ENCODE data around the gene B9D1. TPM values are rescaled to one million over a fixed set of nuclear protein-coding genes. Genes with fewer than 3 reads are reported as not detected.

Gene B9D1
- total RNA-seq, 1 experiment from 2014 or later = 48.0 TPM

- Histone ChIP-seq H3K4me3 (ENCODE audit: low read length) (no peak overlapping the region), H3K79me2 (ENCODE audit: low read length) (no peaks in the 10 kb centered on the region), H3K9ac (ENCODE audit: low read length) (no peak overlapping the region), H3K4me1 (ENCODE audit: insufficient read depth, low read length) (peaks cover 11% of the 10 kb centered on the region), H3K4me2 (ENCODE audit: low read length) (no peak overlapping the region), H3K9me2 (replicated peaks; ENCODE audit: low read length) (no peaks in the 10 kb centered on the region), H3K9me3 (ENCODE audit: low read length) (no peaks in the 10 kb centered on the region), H2AFZ (ENCODE audit: low read length) (no peak overlapping the region), H3K27me3 (ENCODE audit: low read length) (no peaks in the 10 kb centered on the region), H3K36me3 (ENCODE audit: low read depth, low read length) (no peaks in the 10 kb centered on the region; the same call in 1 of the 2 replicates), H3K27ac (ENCODE audit: low read length) (no peak overlapping the region), H4K20me1 (ENCODE audit: low read length) (no peaks in the 10 kb centered on the region), H3F3A (ENCODE audit: low read length, unreplicated experiment) (no peaks in the 10 kb centered on the region)
- TF ChIP-seq, protein P1, sequence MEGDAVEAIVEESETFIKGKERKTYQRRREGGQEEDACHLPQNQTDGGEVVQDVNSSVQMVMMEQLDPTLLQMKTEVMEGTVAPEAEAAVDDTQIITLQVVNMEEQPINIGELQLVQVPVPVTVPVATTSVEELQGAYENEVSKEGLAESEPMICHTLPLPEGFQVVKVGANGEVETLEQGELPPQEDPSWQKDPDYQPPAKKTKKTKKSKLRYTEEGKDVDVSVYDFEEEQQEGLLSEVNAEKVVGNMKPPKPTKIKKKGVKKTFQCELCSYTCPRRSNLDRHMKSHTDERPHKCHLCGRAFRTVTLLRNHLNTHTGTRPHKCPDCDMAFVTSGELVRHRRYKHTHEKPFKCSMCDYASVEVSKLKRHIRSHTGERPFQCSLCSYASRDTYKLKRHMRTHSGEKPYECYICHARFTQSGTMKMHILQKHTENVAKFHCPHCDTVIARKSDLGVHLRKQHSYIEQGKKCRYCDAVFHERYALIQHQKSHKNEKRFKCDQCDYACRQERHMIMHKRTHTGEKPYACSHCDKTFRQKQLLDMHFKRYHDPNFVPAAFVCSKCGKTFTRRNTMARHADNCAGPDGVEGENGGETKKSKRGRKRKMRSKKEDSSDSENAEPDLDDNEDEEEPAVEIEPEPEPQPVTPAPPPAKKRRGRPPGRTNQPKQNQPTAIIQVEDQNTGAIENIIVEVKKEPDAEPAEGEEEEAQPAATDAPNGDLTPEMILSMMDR (conservative IDR thresholded peaks at IDR 0.05; ENCODE audit: low read depth, low read length) = no peak
- TF ChIP-seq EZH2 (IDR thresholded peaks at IDR 0.05; ENCODE audit: low read length, unreplicated experiment) (no peak), EZH2phosphoT487 (IDR thresholded peaks at IDR 0.05; ENCODE audit: borderline replicate concordance, low read length) (no peak)
- DNase-seq (no peak), ATAC-seq (no peak)
- CTCF ChIA-PET = no interaction called here
- POLR2A ChIA-PET (ENCODE audit: unreplicated experiment) = no interaction called here
- no TSS peak for BruUV-seq (replicated peaks)
- intact Hi-C loops (cut with micrococcal nuclease) = no loop called here
Observed at GRCh38 chr17:19331543-19332245, 30.8 kb downstream of the B9D1 start.

GRCh38 chr17:19331134-19331533 lies 31.4 kb downstream of the B9D1 start:
- intact Hi-C loops (cut with micrococcal nuclease) = no loop called here
- Histone ChIP-seq H3K9me2 (replicated peaks; ENCODE audit: low read length) (no peaks in the 10 kb centered on the region), H3K27me3 (ENCODE audit: low read length) (no peaks in the 10 kb centered on the region), H3K4me3 (ENCODE audit: low read length) (no peak overlapping the region), H3K4me2 (ENCODE audit: low read length) (no peak overlapping the region), H3K9ac (ENCODE audit: low read length) (no peak overlapping the region), H4K20me1 (ENCODE audit: low read length) (no peaks in the 10 kb centered on the region), H3K79me2 (ENCODE audit: low read length) (no peaks in the 10 kb centered on the region), H3K36me3 (ENCODE audit: low read depth, low read length) (no peaks in the 10 kb centered on the region; the same call in 1 of the 2 replicates), H3K9me3 (ENCODE audit: low read length) (no peaks in the 10 kb centered on the region), H3F3A (ENCODE audit: low read length, unreplicated experiment) (no peaks in the 10 kb centered on the region), H3K27ac (ENCODE audit: low read length) (no peak overlapping the region), H3K4me1 (ENCODE audit: insufficient read depth, low read length) (peaks cover 16% of the 10 kb centered on the region), H2AFZ (ENCODE audit: low read length) (no peak overlapping the region)
- DNase-seq (no peak), ATAC-seq (no peak)
- CTCF ChIA-PET = no interaction called here
- TF ChIP-seq EZH2 (IDR thresholded peaks at IDR 0.05; ENCODE audit: low read length, unreplicated experiment) (no peak), EZH2phosphoT487 (IDR thresholded peaks at IDR 0.05; ENCODE audit: borderline replicate concordance, low read length) (no peak)
- TF ChIP-seq, protein P1 (conservative IDR thresholded peaks at IDR 0.05; ENCODE audit: low read depth, low read length) = no peak
- POLR2A ChIA-PET (ENCODE audit: unreplicated experiment) = no interaction called here
- BruUV-seq (replicated peaks) = no TSS peak

GRCh38 chr17:19330271-19330670 lies 32.3 kb downstream of the B9D1 start:
- H3F3A ChIP-seq (ENCODE audit: low read length, unreplicated experiment) = no peaks in the 10 kb centered on the region
- H3K4me2 ChIP-seq (ENCODE audit: low read length) = no peak overlapping the region
- H2AFZ ChIP-seq (ENCODE audit: low read length) = no peak overlapping the region
- DNase-seq = no peak
- H3K36me3 ChIP-seq (ENCODE audit: low read depth, low read length) = peaks cover 3% of the 10 kb centered on the region
- ChIA-PET CTCF (no interaction called here), POLR2A (ENCODE audit: unreplicated experiment) (no interaction called here)
- no peaks in the 10 kb centered on the region for H4K20me1 ChIP-seq (ENCODE audit: low read length)
- H3K4me1 ChIP-seq (ENCODE audit: insufficient read depth, low read length) = peaks cover 20% of the 10 kb centered on the region
- intact Hi-C loops (cut with micrococcal nuclease) = no loop called here
- H3K27me3 ChIP-seq (ENCODE audit: low read length) = no peaks in the 10 kb centered on the region
- no peak overlapping the region for H3K9ac ChIP-seq (ENCODE audit: low read length)
- no peaks in the 10 kb centered on the region for H3K79me2 ChIP-seq (ENCODE audit: low read length)
- BruUV-seq (replicated peaks) = no TSS peak
- 0 out of 2 replicates have a peak, but pooled peaks cover 2% of the 10 kb centered on the region for H3K9me3 ChIP-seq (ENCODE audit: low read length)
- TF ChIP-seq, protein P1 (conservative IDR thresholded peaks at IDR 0.05; ENCODE audit: low read depth, low read length) = no peak
- TF ChIP-seq EZH2 (IDR thresholded peaks at IDR 0.05; ENCODE audit: low read length, unreplicated experiment) (no peak), EZH2phosphoT487 (IDR thresholded peaks at IDR 0.05; ENCODE audit: borderline replicate concordance, low read length) (no peak)
- no peaks in the 10 kb centered on the region for H3K9me2 ChIP-seq (replicated peaks; ENCODE audit: low read length)
- ATAC-seq = no peak
- no peak overlapping the region for H3K4me3 ChIP-seq (ENCODE audit: low read length)
- no peak overlapping the region for H3K27ac ChIP-seq (ENCODE audit: low read length)

Measured in PC-3 (cell line).